Karpas-422 (cell line): ENCODE data around the gene PGS1. TPM values are rescaled to one million over a fixed set of nuclear protein-coding genes. Genes with fewer than 3 reads are reported as not detected.

Source experiments
- DNase-seq: peaks from one replicate; pipeline ENCODE4 v3.0.0-alpha.2; 2015
- H2AFZ ChIP-seq: fragments of 200-600 bp; sonication (generic); 2 replicates; pipeline ENCODE4 v1.6.1; 2014; ENCODE audit warnings: antibody characterized with exemption, low read length, mixed read lengths
- H3K27ac ChIP-seq: fragments of 200-600 bp; sonication (generic); 2 replicates; pipeline ENCODE4 v1.5.1; 2014; ENCODE audit warnings: mild to moderate bottlenecking, low read length, moderate library complexity
- H3K27me3 ChIP-seq: fragments of 200-600 bp; sonication (generic); 2 replicates; pipeline ENCODE4 v1.6.1; 2014; ENCODE audit warnings: low read length, mixed read lengths
- H3K36me3 ChIP-seq: fragments of 200-600 bp; sonication (generic); 2 replicates; pipeline ENCODE4 v1.6.1; 2014; ENCODE audit warnings: low read length, mixed read lengths; ENCODE audit not compliant: insufficient read depth
- H3K4me1 ChIP-seq: fragments of 200-600 bp; sonication (generic); 2 replicates; pipeline ENCODE4 v1.6.1; 2014; ENCODE audit warnings: mild to moderate bottlenecking, low read length, mixed read lengths
- H3K4me2 ChIP-seq: fragments of 200-600 bp; sonication (generic); 2 replicates; pipeline ENCODE4 v1.6.1; 2014; ENCODE audit warnings: low read length, low read depth, mild to moderate bottlenecking; ENCODE audit not compliant: poor library complexity, severe bottlenecking
- H3K4me3 ChIP-seq: fragments of 200-600 bp; sonication (generic); 2 replicates; pipeline ENCODE4 v1.5.1; 2014; ENCODE audit warnings: mild to moderate bottlenecking, antibody characterized with exemption, low read length, mixed read lengths
- H3K79me2 ChIP-seq: fragments of 200-600 bp; sonication (generic); 2 replicates; pipeline ENCODE4 v1.6.1; 2014; ENCODE audit warnings: mild to moderate bottlenecking, low read length, mixed read lengths
- H3K9ac ChIP-seq: fragments of 200-600 bp; sonication (generic); 2 replicates; pipeline ENCODE4 v1.6.0; 2014; ENCODE audit warnings: low read length
- H3K9me2 ChIP-seq: fragments of 200-600 bp; sonication (generic), shearing (Covaris generic); replicated peaks from 2 replicates; pipeline ENCODE4 v1.6.0; 2014; ENCODE audit warnings: mild to moderate bottlenecking, low read length, moderate library complexity; ENCODE audit not compliant: insufficient read depth
- H3K9me3 ChIP-seq: fragments of 300-700, 200-600 bp; sonication (generic); 2 replicates; pipeline ENCODE4 v1.6.1; 2014; ENCODE audit warnings: low read length, mixed read lengths
- H4K20me1 ChIP-seq: fragments of 200-600 bp; sonication (generic); 2 replicates; pipeline ENCODE4 v1.6.1; 2014; ENCODE audit warnings: mild to moderate bottlenecking, antibody characterized with exemption, low read length, low read depth; ENCODE audit not compliant: insufficient read depth
- total RNA-seq: library from RNA; depleted of rRNA; stranded (reverse); fragments of >200 nt; shearing (Covaris generic); gene quantifications from 2 replicates; pipeline ENCODE4 v1.2.3, GENCODE V29; 2014; ENCODE audit warnings: low replicate concordance

The PGS1 gene
- total RNA-seq, 1 experiment from 2014 or later = 15.9 TPM

- H3K9me3 ChIP-seq = no peaks in the 10 kb centered on the region
- H3K27ac ChIP-seq = no peak overlapping the region
- no peak overlapping the region for H3K4me3 ChIP-seq
- no peak overlapping the region for H2AFZ ChIP-seq
- peaks cover 13% of the 10 kb centered on the region; the same call in 1 of the 2 replicates for H4K20me1 ChIP-seq
- no peaks in the 10 kb centered on the region for H3K36me3 ChIP-seq
- H3K4me1 ChIP-seq = no peaks in the 10 kb centered on the region
- no peak for DNase-seq
- H3K4me2 ChIP-seq = no peak overlapping the region
- H3K9ac ChIP-seq = no peak overlapping the region
- H3K79me2 ChIP-seq = no peaks in the 10 kb centered on the region
- no peaks in the 10 kb centered on the region for H3K27me3 ChIP-seq
- no peaks in the 10 kb centered on the region for H3K9me2 ChIP-seq
Observed at GRCh38 chr17:78432226-78433012, 54.0 kb downstream of the PGS1 start.

- Histone ChIP-seq H3K4me2 (no peak overlapping the region), H3K4me1 (no peaks in the 10 kb centered on the region), H3K27ac (no peak overlapping the region), H3K4me3 (no peak overlapping the region), H3K9me3 (no peaks in the 10 kb centered on the region), H2AFZ (no peak overlapping the region), H3K79me2 (no peaks in the 10 kb centered on the region), H3K9me2 (no peaks in the 10 kb centered on the region), H3K27me3 (no peaks in the 10 kb centered on the region), H3K36me3 (no peaks in the 10 kb centered on the region), H4K20me1 (peaks cover 13% of the 10 kb centered on the region; the same call in 1 of the 2 replicates), H3K9ac (no peak overlapping the region)
- no peak for DNase-seq
Observed at GRCh38 chr17:78433013-78433727, 54.7 kb downstream of the PGS1 start.

- Histone ChIP-seq H3K79me2 (no peaks in the 10 kb centered on the region), H3K9ac (no peak overlapping the region), H3K9me3 (no peaks in the 10 kb centered on the region), H3K27ac (no peak overlapping the region), H3K4me2 (no peak overlapping the region), H3K9me2 (no peaks in the 10 kb centered on the region), H3K36me3 (no peaks in the 10 kb centered on the region), H3K4me3 (no peak overlapping the region), H3K27me3 (no peaks in the 10 kb centered on the region), H4K20me1 (peaks cover 13% of the 10 kb centered on the region; the same call in 1 of the 2 replicates), H2AFZ (no peak overlapping the region), H3K4me1 (no peaks in the 10 kb centered on the region)
- no peak for DNase-seq
Observed at GRCh38 chr17:78433780-78434335, 55.4 kb downstream of the PGS1 start.

GRCh38 chr17:78434455-78435329 is 56.2 kb downstream of the PGS1 start:
- H3K79me2 ChIP-seq = no peaks in the 10 kb centered on the region
- H3K27me3 ChIP-seq = no peaks in the 10 kb centered on the region
- no peak overlapping the region for H3K27ac ChIP-seq
- H3K9ac ChIP-seq = no peak overlapping the region
- H3K9me3 ChIP-seq = no peaks in the 10 kb centered on the region
- no peaks in the 10 kb centered on the region for H3K9me2 ChIP-seq
- DNase-seq = no peak
- no peaks in the 10 kb centered on the region for H3K36me3 ChIP-seq
- no peaks in the 10 kb centered on the region for H3K4me1 ChIP-seq
- no peak overlapping the region for H3K4me2 ChIP-seq
- H2AFZ ChIP-seq = no peak overlapping the region
- H3K4me3 ChIP-seq = no peak overlapping the region
- peaks cover 10% of the 10 kb centered on the region; the same call in 1 of the 2 replicates for H4K20me1 ChIP-seq

GRCh38 chr17:78435330-78436005 is 57.0 kb downstream of the PGS1 start:
- Histone ChIP-seq H3K9me2 (no peaks in the 10 kb centered on the region), H3K4me2 (no peak overlapping the region), H4K20me1 (peaks cover 10% of the 10 kb centered on the region; the same call in 1 of the 2 replicates), H3K9me3 (no peaks in the 10 kb centered on the region), H3K36me3 (no peaks in the 10 kb centered on the region), H2AFZ (no peak overlapping the region), H3K79me2 (no peaks in the 10 kb centered on the region), H3K27me3 (no peaks in the 10 kb centered on the region), H3K27ac (no peak overlapping the region), H3K4me1 (no peaks in the 10 kb centered on the region), H3K9ac (no peak overlapping the region), H3K4me3 (no peak overlapping the region)
- DNase-seq = no peak

- no peak for DNase-seq
- Histone ChIP-seq H3K79me2 (no peaks in the 10 kb centered on the region), H3K9me2 (no peaks in the 10 kb centered on the region), H3K9me3 (no peaks in the 10 kb centered on the region), H3K4me3 (no peak overlapping the region), H3K4me1 (no peaks in the 10 kb centered on the region), H3K27ac (no peak overlapping the region), H3K9ac (no peak overlapping the region), H3K36me3 (no peaks in the 10 kb centered on the region), H2AFZ (no peak overlapping the region), H3K4me2 (no peak overlapping the region), H4K20me1 (peaks cover 10% of the 10 kb centered on the region; the same call in 1 of the 2 replicates), H3K27me3 (no peaks in the 10 kb centered on the region)
Observed at GRCh38 chr17:78437508-78438169, 59.2 kb downstream of the PGS1 start.

- Histone ChIP-seq H3K36me3 (no peaks in the 10 kb centered on the region), H3K4me1 (no peaks in the 10 kb centered on the region), H3K27ac (no peak overlapping the region), H3K79me2 (no peaks in the 10 kb centered on the region), H2AFZ (no peak overlapping the region), H3K9ac (no peak overlapping the region), H3K27me3 (no peaks in the 10 kb centered on the region), H3K4me3 (no peak overlapping the region), H3K9me2 (no peaks in the 10 kb centered on the region), H3K4me2 (no peak overlapping the region), H3K9me3 (no peaks in the 10 kb centered on the region), H4K20me1 (peaks cover 10% of the 10 kb centered on the region; the same call in 1 of the 2 replicates)
- no peak for DNase-seq
Observed at GRCh38 chr17:78438271-78438691, 59.8 kb downstream of the PGS1 start.
